Measurements from ENCODE around the gene ARHGAP25. TPM values are rescaled to one million over a fixed set of nuclear protein-coding genes. Genes with fewer than 3 reads are reported as not detected.

Gene ARHGAP25
- total and polyA plus RNA-seq, 7 donors = 1.1 to 4.8 (median 1.9) TPM

- no peaks in the 10 kb centered on the region for H3K9me3 ChIP-seq
- no peak overlapping the region for H3K4me3 ChIP-seq
- ATAC-seq (no peak), DNase-seq (no peak)
- no peaks in the 10 kb centered on the region for H3K36me3 ChIP-seq (ENCODE audit: insufficient read depth in 1 of 2, low read depth in 1 of 2)
- peaks cover 7% of the 10 kb centered on the region for H3K4me1 ChIP-seq
- H3K27ac ChIP-seq = no peak overlapping the region
- intact Hi-C loops (cut with DNase I) = no loop called here
- no peaks in the 10 kb centered on the region for H3K27me3 ChIP-seq (ENCODE audit: insufficient read depth in 3 of 3, low read length in 2 of 3)
- no peak for TF ChIP-seq CTCF (IDR thresholded peaks at IDR 0.05)
- WGBS, 3 donors = 76 to 77% (median 76%) methylated on average over 4 of the region's 4 CpGs
Observed at GRCh38 chr2:68767996-68768395, 33.4 kb downstream of the ARHGAP25 start.

- intact Hi-C loops (cut with DNase I) = no loop called here
- Histone ChIP-seq H3K27me3 (ENCODE audit: insufficient read depth in 3 of 3, low read length in 2 of 3) (no peaks in the 10 kb centered on the region), H3K9me3 (no peaks in the 10 kb centered on the region), H3K4me3 (no peak overlapping the region), H3K36me3 (ENCODE audit: insufficient read depth in 1 of 2, low read depth in 1 of 2) (no peaks in the 10 kb centered on the region), H3K27ac (no peak overlapping the region), H3K4me1 (peaks cover 7% of the 10 kb centered on the region)
- DNase-seq = no peak
- ATAC-seq = no peak
- no peak for TF ChIP-seq CTCF (IDR thresholded peaks at IDR 0.05)
- WGBS, 3 donors = 76 to 81% (median 76%) methylated on average over 3 of the region's 3 CpGs
Observed at GRCh38 chr2:68768461-68768860, 33.9 kb downstream of the ARHGAP25 start.

DNA sequence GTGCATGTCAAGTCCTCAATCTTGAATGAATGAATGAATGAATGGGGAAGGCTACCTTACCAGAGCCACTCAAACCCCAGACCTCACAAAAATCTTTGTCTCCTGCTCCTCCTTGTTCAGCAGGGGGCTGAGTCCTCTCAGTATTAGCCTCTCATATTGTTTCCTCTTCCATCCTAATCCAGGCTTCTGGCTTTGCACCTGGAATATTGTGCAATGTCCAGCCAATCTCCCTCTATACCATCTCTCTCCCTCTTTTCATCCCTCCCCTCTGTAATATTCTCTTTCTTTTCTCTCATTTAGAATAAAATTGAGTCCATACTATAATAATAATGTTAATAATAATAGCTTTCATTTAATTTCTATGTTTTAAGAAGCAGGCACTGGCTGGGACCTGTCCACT, 34.3 kb downstream of the ARHGAP25 start:
- intact Hi-C loops (cut with DNase I) = no loop called here
- no peak for ATAC-seq
- Histone ChIP-seq H3K27ac (no peak overlapping the region), H3K9me3 (no peaks in the 10 kb centered on the region), H3K4me3 (no peak overlapping the region), H3K4me1 (peaks cover 7% of the 10 kb centered on the region), H3K36me3 (ENCODE audit: insufficient read depth in 1 of 2, low read depth in 1 of 2) (no peaks in the 10 kb centered on the region), H3K27me3 (ENCODE audit: insufficient read depth in 3 of 3, low read length in 2 of 3) (no peaks in the 10 kb centered on the region)
- DNase-seq = no peak
- no peak for TF ChIP-seq CTCF (IDR thresholded peaks at IDR 0.05)

GRCh38 chr2:68769586-68770270, 35.1 kb downstream of the ARHGAP25 start:
- intact Hi-C loops (cut with DNase I) = loop anchor here in 1 of 2 donors (5.0 kb wide), 1 partner anchor 63 kb away; no protein-coding TSS in a partner anchor
- Histone ChIP-seq H3K27ac (no peak overlapping the region), H3K4me3 (no peak overlapping the region), H3K9me3 (no peaks in the 10 kb centered on the region), H3K36me3 (ENCODE audit: insufficient read depth in 1 of 2, low read depth in 1 of 2) (no peaks in the 10 kb centered on the region), H3K27me3 (ENCODE audit: insufficient read depth in 3 of 3, low read length in 2 of 3) (no peaks in the 10 kb centered on the region), H3K4me1 (peaks cover 7% of the 10 kb centered on the region)
- ATAC-seq (no peak), DNase-seq (no peak)
- no peak for TF ChIP-seq CTCF (IDR thresholded peaks at IDR 0.05)
- WGBS, 3 donors = 83 to 84% (median 84%) methylated on average over 6 of the region's 6 CpGs
